Endometrium (tissue), 2 donors: Measurements from ENCODE around the gene PHACTR1.
"Not testable (repeated sequence)": the region's sequence is repeated elsewhere in the genome, so short reads cannot be mapped to it uniquely, and the experiment has no call there.

ENCODE experiments used
- FAIRE-seq: peaks from 2 replicates; lab custom pipeline; 2012; peaks lifted over from hg19 to GRCh38; lab: Jason Lieb, UNC
- donor health status: control.
- donor health status: control.

PHACTR1 gene

DNA sequence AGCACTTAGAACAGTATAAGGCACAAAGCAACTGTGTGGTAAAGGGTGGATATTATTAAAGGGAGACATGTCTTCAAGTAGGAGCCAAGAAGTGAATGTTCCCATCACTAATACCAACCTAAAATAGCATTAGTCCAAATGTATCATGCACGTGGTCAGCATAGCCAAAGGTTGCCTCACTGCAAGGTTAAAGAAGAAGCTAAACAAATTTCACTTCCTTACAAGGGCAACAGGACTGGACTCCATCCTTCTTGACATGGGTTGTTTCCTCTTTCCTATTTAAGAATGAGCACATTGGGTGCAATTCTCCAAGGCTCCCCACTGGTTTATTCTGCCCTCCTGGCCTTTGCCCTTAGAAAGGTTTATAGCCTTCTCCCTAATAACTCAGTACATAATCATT is 186.7 kb downstream of the PHACTR1 start:
- FAIRE-seq = no peak

- no peak for FAIRE-seq
These were observed 193.3 kb downstream of the PHACTR1 start for GRCh38 chr6:12909833-12910232.

DNA sequence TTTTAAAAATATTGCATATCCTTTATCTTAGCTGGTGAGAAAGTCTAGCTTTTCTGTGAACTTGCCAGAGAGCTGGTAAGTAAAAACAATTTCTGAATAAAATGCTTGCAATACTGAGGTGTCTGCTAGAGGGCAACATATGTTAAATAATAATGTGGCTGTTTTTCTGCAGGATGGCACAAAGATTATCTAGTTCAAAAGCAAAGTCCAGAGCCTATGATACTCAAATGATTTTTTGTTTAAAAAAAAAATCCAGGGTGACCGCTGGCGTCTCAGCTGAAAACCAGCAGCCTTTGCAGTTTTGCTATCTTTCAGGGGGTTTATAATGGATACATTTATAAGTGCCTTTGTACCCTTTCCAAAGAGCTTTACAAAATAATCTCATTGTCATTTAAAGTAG is 194.9 kb downstream of the PHACTR1 start:
- peak; percentile 61 for FAIRE-seq

DNA sequence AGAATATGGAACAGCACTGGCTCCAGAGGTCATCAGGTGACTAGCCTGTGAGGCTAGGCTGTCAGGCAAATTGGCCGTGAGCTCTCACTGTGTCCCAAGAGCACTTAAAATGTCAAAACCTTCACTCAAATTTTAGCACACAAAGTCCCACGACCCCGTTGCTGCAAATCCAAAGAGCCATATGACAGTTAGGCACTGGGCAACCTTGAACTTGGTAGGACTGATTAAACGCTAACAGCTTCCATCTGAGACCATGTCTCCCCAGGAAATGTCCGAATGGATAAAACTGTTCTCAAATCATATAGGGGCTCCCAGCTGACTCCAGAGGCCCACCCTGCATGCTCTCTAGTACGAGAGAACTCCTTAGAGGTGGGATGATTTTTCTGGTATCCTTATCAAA is 196.6 kb downstream of the PHACTR1 start:
- FAIRE-seq = no peak

DNA sequence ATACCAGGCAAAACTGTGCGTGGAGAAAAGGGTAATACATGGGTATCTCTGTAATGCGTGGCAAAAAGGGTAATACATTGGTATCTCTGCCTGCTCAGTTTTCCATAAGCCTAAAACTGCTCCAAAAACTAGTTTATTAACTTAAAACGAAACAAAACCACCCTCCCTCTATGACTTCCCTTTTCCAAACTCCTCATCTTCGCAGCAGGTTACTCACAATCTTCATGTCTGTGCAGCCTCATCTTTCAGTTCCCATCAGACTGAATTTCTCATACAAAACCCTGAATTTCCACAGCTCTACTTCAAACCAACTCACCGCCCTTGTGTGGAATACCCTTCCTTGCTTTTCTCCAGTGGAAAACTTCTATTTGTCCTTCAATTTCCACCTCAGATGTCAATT is 199.4 kb downstream of the PHACTR1 start:
- FAIRE-seq = no peak

DNA sequence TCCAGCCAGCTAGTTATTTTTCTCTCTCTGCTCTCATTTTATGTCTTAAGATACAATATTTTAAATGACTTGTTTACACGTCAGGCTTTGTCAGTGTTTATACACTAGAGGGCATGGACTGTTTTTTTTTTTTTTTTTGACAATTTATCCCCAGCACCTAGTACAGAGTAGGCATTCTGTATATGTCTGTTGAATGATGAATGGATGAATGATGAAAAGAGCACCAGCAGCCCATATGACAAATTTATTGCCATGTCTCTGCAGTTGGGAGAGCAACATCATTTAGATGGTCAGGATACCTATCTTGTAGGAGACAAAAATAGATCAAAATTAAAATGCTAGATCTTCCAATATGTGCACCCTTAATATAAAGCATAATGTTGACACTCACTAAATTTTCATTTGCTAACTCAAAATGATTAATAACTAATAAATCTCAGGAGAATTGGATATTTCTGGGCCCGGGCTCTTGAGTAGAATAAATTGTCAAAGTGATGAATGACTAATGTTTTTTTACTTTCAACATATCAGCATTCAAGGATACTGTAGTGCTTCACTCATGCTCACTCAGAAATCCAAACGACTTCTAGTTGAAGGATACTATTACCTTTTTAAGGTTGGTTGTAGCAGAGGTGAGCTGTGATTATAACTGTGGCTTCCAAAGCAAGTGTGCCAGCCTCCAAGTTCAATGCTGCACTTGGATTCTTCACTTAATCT is 200.0 kb downstream of the PHACTR1 start:
- no peak for FAIRE-seq

GRCh38 chr6:12921467-12921866 is 204.9 kb downstream of the PHACTR1 start:
- FAIRE-seq = no peak

DNA sequence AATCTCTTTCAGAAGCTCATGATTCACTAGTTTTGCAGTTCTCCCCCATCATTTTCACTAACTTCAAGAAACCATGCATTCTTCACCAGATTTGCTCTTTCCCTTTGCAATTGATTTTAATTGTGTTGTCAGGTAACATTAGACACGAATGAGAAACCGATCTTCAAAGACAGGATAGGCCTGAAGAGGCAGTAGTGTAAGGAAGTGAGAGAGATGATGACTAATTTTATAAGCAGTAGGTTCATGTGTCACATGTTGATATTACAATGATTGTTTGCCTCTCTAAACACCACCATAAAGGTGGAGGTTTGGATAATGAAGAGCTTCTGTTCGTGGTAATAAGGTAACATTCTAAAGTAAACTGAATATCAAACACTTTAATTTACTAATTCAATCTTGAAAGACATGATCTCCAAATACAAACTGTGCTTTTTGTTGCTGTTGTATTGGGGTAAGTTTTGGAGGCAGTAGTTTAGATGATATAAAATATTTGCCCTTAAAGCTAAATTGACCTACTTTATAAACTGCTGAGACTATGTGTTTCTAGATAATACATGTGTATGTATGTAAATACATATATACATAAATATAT is 207.2 kb downstream of the PHACTR1 start:
- FAIRE-seq = no peak

DNA sequence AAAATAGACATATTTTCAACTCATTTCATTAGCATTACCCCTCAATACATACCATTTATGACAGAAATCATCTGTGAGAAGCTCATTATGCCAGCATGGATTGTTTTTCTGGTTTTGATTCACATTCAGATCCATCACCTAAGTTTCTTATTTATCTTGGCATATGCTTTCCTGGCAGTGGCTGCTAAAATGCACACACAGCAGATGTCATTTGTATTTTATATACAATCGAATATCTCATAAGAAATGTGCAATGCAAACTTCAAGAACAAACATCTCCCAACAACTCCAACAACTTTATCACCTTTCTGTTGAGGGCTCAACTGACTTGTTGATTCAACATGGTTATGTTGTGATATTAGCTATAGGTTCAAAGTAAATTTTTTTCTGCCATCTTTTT is 208.3 kb downstream of the PHACTR1 start:
- FAIRE-seq = no peak

GRCh38 chr6:12927746-12928145 is 211.2 kb downstream of the PHACTR1 start:
- no peak for FAIRE-seq

GRCh38 chr6:12929678-12930077 is 213.1 kb downstream of the PHACTR1 start:
- FAIRE-seq = no peak

- FAIRE-seq = no peak
These were observed 215.1 kb downstream of the PHACTR1 start for GRCh38 chr6:12931639-12932038.

DNA sequence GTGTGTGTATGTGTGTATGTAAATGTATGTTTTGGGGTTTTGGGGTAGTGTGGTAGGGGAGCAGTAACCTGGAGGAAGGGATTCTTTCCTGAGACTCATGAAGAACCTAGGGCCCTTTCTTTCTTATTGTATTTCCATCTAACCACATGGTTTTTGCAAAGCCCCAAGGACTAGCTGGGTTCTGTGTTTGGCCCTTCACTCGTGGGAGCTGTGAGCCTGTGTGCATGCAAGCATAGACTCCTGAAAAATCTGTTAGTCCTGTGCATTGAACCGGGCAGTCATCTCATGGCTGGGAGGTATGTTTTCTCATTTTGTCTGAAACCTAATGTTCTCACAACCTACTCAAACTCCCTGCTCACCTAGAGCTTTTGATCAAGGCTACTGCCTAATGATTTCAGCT is 219.1 kb downstream of the PHACTR1 start:
- FAIRE-seq = no peak

DNA sequence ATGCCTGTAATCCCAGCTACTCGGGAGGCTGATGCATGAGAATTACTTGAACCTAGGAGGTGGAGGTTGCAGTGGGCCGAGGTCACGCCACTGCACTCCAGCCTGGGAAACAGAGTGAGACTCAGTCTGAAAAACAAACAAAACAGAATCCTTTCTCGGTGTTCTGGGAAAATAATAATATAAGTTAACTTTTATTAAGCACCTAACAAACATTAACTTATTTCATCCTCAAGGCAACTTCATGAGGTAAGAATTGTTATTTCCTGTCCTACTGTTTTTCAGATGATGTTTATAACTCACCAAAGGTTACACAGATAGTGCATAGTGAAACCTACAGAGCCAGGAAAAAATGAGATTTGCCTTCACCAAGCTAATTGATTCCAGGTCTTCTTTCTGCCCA is 221.4 kb downstream of the PHACTR1 start:
- no peak for FAIRE-seq

- no peak for FAIRE-seq
These were observed 222.7 kb downstream of the PHACTR1 start for GRCh38 chr6:12939314-12939713.

- no peak for FAIRE-seq
These were observed 224.9 kb downstream of the PHACTR1 start for GRCh38 chr6:12941422-12941821.

DNA sequence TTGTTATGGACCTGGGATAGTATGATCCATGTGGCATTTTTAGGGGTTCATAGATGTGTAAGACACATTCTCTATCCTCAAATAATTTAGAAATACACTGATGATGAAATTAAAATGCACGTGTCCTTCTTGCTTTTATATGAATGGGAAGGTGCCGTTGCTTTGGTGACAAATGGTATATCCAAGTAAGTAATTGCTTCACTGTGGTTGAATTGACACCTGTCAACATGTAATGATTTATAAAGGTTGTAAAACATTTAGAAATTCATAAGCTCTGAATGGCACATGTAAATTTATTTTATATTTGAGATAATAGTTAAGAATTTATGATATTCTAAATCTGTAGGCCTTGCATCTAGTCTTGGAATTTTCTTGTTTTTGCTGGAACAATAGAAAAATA is 227.0 kb downstream of the PHACTR1 start:
- no peak for FAIRE-seq

DNA sequence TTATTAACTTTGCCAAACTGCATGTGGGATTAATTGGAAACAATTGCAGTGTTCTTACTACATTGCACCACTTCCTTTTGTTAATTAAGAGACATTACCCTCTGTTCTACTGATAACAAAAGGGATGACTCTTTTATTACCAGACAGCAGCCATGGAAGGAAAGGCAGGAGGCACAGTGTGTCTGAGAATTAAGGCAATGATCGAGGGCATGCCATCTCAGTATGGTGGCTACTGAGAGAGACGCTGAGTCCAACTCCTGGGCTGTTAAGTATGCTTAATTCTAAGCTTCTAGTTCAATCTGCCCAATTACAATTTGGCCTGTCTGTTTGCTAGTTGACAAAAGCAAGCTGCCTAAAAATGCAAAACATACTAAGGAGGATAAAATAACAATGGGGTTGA is 227.4 kb downstream of the PHACTR1 start:
- FAIRE-seq = no peak

- FAIRE-seq = not testable (repeated sequence)
These were observed 228.0 kb downstream of the PHACTR1 start for GRCh38 chr6:12944528-12944927.

DNA sequence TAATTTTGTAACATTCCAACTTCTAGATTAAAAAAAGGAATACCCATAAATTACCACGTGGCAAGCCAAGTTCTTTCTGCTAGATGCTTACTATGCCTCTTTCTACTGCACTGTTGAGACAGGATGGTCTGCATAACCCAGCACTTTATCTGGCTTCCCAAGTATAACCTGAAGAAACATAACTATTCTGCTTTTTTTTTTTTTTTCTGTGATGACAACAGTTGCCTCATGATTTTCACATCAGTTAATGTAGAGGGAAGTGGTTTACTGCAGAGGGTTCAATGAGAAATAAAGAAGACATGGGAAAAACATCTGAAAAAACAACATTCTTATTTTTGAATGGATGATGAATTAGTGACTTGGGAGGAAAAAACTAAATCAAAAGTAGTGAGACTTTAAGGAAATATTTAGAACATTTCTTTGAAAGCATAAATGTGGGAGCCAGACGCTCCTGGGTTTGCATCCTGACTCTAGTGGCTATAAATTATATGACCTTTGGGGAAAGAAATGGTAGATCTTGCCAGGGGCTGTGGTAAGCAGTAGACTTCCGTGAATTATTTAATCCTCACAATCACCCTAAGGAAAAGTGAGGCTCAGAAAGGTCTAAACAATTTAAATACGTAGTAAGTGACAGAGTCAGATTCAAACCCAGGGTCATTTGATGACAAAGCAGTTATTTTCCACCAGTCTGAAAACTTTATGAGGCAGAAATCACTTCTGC is 230.7 kb downstream of the PHACTR1 start:
- no peak for FAIRE-seq

GRCh38 chr6:12947967-12948366 is 231.4 kb downstream of the PHACTR1 start:
- no peak for FAIRE-seq

DNA sequence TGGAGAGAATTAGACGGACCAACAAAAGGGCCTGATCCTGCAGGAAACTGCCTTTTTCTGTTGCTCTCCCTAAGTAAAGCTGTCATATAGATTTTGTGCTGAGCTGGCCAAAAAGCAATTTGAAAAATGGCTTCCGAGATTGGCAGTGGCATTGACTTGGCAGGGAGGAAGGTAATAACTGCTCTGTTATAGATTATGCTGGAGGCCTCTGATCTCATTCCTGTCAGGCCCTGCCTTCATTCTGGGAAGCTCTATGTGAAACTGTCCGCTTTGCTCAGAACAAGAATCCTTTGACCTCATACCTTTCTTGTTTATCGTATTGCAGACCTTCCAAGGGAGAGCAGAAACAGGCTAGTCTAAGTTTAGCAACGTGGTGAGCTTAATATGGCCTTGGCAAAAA is 234.4 kb downstream of the PHACTR1 start:
- FAIRE-seq = no peak

GRCh38 chr6:12951415-12951814 is 234.8 kb downstream of the PHACTR1 start:
- no peak for FAIRE-seq

- no peak for FAIRE-seq
These were observed 235.8 kb downstream of the PHACTR1 start for GRCh38 chr6:12952318-12952717.
